Testis (tissue), 3 donors: ENCODE results near the gene NRXN3. TPM values are rescaled to one million over a fixed set of nuclear protein-coding genes. Genes with fewer than 3 reads are reported as not detected.
"Not testable (repeated sequence)": the region's sequence is repeated elsewhere in the genome, so short reads cannot be mapped to it uniquely, and the experiment has no call there.

ENCODE experiments used
- DNase-seq: peaks from one replicate; pipeline ENCODE4 v3.0.0-alpha.2; 2019
- H3K27ac ChIP-seq, 2 donors: fragments of 200-600 bp; sonication (generic); one replicate each; pipeline ENCODE4 v1.5.1; 2019
- H3K27me3 ChIP-seq: fragments of 200-600 bp; sonication (generic); one replicate; pipeline ENCODE4 v1.5.1; 2019
- H3K36me3 ChIP-seq: fragments of 200-600 bp; sonication (generic); one replicate; pipeline ENCODE4 v1.5.1; 2017; ENCODE audit warnings: low read depth; ENCODE audit errors: missing control alignments
- H3K4me1 ChIP-seq: fragments of 200-600 bp; sonication (generic); one replicate; pipeline ENCODE4 v1.5.1; 2019
- H3K4me3 ChIP-seq, 2 donors: fragments of 200-600 bp; sonication (generic); one replicate each; pipeline ENCODE4 v1.5.1; 2017 to 2019
- H3K9me3 ChIP-seq: fragments of 200-600 bp; sonication (generic); one replicate; pipeline ENCODE4 v1.5.1; 2017
- CTCF ChIP-seq, 3 experiments: fragments of 450-650 bp in 2 of 3; fragments of 200-600 bp in 1 of 3; sonication (generic) in 1 of 3; IDR thresholded peaks; one replicate each; pipeline ENCODE4 v1.5.1; 2016 to 2019; ENCODE audit warnings: antibody characterized with exemption in 3 of 3, mild to moderate bottlenecking in 2 of 3, moderate library complexity in 1 of 3
- POLR2A ChIP-seq: fragments of 450-650 bp; IDR thresholded peaks from one replicate; pipeline ENCODE4 v1.6.1; 2017; ENCODE audit warnings: antibody characterized with exemption, mild to moderate bottlenecking, moderate library complexity
- WGBS, 2 donors: methylation state at CpG; one replicate each; pipeline ENCODE4 v1.1.5; 2018; 5-methylcytosine and 5-hydroxymethylcytosine counted together
- intact Hi-C: fragments of 100-400 bp; cut with DNase I; formaldehyde crosslinking; loops from one replicate; pipeline ENCODE4 v1.15.1; 2023; ENCODE audit warnings: low total_unique reads
- polyA plus RNA-seq: library from polyadenylated mRNA; stranded (reverse); fragments of 350-450 nt; fragmentation: Illumina TruSeq; extraction: RNeasy Lipid Tissue Mini Kit (QIAGEN cat#74804); gene quantifications from one replicate; pipeline ENCODE4 v1.2.3, GENCODE V29; 2014; ENCODE audit warnings: low read depth, low replicate concordance; ENCODE audit not compliant: insufficient read depth
- total RNA-seq, 2 donors: library from RNA; depleted of rRNA; stranded (reverse); fragments of >200 nt; gene quantifications; one replicate each; pipeline ENCODE4 v1.2.3, GENCODE V29; 2016

NRXN3 gene
- total and polyA plus RNA-seq, 3 donors from 2014 or later = 3.5 to 8.0 (median 3.9) TPM

- Histone ChIP-seq H3K36me3 (no peaks in the 10 kb centered on the region), H3K27me3 (no peaks in the 10 kb centered on the region), H3K4me1 (no peaks in the 10 kb centered on the region), H3K4me3 (no peak overlapping the region), H3K27ac (no peak overlapping the region), H3K9me3 (no peaks in the 10 kb centered on the region)
- intact Hi-C loops = no loop called here
- DNase-seq = no peak
- TF ChIP-seq CTCF (IDR thresholded peaks at IDR 0.05) = no peak
- no peak for TF ChIP-seq POLR2A
- 67 to 70% methylated on average over 2 of the region's 2 CpGs for WGBS, 2 donors
Observed at GRCh38 chr14:79103764-79104163, 933.6 kb downstream of the NRXN3 start.

GRCh38 chr14:79110564-79110963 is 940.4 kb downstream of the NRXN3 start:
- H3K27me3 ChIP-seq, H3K4me1 ChIP-seq, intact Hi-C loops, H3K4me3 ChIP-seq, H3K27ac ChIP-seq, H3K9me3 ChIP-seq, DNase-seq, H3K36me3 ChIP-seq: not testable (repeated sequence)
- WGBS, 2 donors = 48% methylated on average over 4 of the region's 4 CpGs

GRCh38 chr14:79111987-79112501 is 941.9 kb downstream of the NRXN3 start:
- no peak for DNase-seq
- H3K27me3 ChIP-seq = no peaks in the 10 kb centered on the region
- no peaks in the 10 kb centered on the region for H3K9me3 ChIP-seq
- H3K4me3 ChIP-seq = no peak overlapping the region
- no peaks in the 10 kb centered on the region for H3K36me3 ChIP-seq
- WGBS, 2 donors = 18 to 27% methylated on average over 2 of the region's 2 CpGs
- no peak overlapping the region for H3K27ac ChIP-seq
- intact Hi-C loops = no loop called here
- H3K4me1 ChIP-seq = no peaks in the 10 kb centered on the region
- TF ChIP-seq POLR2A (no peak), CTCF (IDR thresholded peaks at IDR 0.05) (no peak)

- no peaks in the 10 kb centered on the region for H3K27me3 ChIP-seq
- H3K9me3 ChIP-seq = no peaks in the 10 kb centered on the region
- TF ChIP-seq POLR2A (no peak), CTCF (IDR thresholded peaks at IDR 0.05) (no peak)
- H3K4me1 ChIP-seq = no peaks in the 10 kb centered on the region
- 56 to 82% methylated on average over 1 of the region's 1 CpG for WGBS, 2 donors
- no peaks in the 10 kb centered on the region for H3K36me3 ChIP-seq
- no peak overlapping the region for H3K27ac ChIP-seq
- DNase-seq = no peak
- no peak overlapping the region for H3K4me3 ChIP-seq
- intact Hi-C loops = no loop called here
Observed at GRCh38 chr14:79117561-79117960, 947.4 kb downstream of the NRXN3 start.

GRCh38 chr14:79118291-79118690 is 948.1 kb downstream of the NRXN3 start:
- TF ChIP-seq POLR2A = no peak
- intact Hi-C loops = no loop called here
- no peaks in the 10 kb centered on the region for H3K36me3 ChIP-seq
- WGBS, 2 donors = 93 to 100% methylated on average over 2 of the region's 2 CpGs
- H3K27me3 ChIP-seq = no peaks in the 10 kb centered on the region
- no peaks in the 10 kb centered on the region for H3K4me1 ChIP-seq
- DNase-seq = no peak
- H3K9me3 ChIP-seq = no peaks in the 10 kb centered on the region
- no peak overlapping the region for H3K27ac ChIP-seq
- H3K4me3 ChIP-seq = no peak overlapping the region

- H3K36me3 ChIP-seq = no peaks in the 10 kb centered on the region
- intact Hi-C loops = no loop called here
- 38 to 50% methylated on average over 3 of the region's 3 CpGs for WGBS, 2 donors
- H3K4me3 ChIP-seq = no peak overlapping the region
- no peaks in the 10 kb centered on the region for H3K4me1 ChIP-seq
- no peak overlapping the region for H3K27ac ChIP-seq
- TF ChIP-seq POLR2A = no peak
- TF ChIP-seq CTCF (IDR thresholded peaks at IDR 0.05) = no peak
- H3K27me3 ChIP-seq = no peaks in the 10 kb centered on the region
- H3K9me3 ChIP-seq = no peaks in the 10 kb centered on the region
- no peak for DNase-seq
Observed at GRCh38 chr14:79134361-79134760, 964.2 kb downstream of the NRXN3 start.
